ENCODE measurements around the gene NUDT3. TPM values are rescaled to one million over a fixed set of nuclear protein-coding genes. Genes with fewer than 3 reads are reported as not detected.
"Not testable (repeated sequence)": the region's sequence is repeated elsewhere in the genome, so short reads cannot be mapped to it uniquely, and the experiment has no call there.

Gene NUDT3
- total and polyA plus RNA-seq, 7 donors: 10.6 to 70.5 (median 33.3) TPM

DNA sequence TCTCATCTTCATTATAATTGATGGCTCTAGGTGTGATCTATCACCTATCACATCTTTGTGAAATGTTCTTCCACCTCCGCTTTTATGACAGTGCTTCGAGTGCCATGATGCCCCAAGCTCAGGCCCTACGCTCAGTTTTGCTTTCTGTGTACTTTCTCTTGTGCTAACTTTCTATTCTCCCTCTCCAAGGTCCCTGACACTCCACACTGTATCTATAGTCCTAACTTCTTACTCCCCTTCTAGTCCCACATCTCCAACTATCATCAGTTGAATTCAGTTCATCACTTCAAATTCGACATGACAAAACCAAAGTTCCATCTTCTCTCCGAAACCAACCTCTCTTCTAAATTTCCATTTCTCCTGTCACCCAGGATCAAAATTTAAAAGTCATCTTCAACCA lies 16.6 kb downstream of the NUDT3 start:
- WGBS, 3 donors: 92 to 94% (median 94%) methylated on average over 5 of the region's 5 CpGs

DNA sequence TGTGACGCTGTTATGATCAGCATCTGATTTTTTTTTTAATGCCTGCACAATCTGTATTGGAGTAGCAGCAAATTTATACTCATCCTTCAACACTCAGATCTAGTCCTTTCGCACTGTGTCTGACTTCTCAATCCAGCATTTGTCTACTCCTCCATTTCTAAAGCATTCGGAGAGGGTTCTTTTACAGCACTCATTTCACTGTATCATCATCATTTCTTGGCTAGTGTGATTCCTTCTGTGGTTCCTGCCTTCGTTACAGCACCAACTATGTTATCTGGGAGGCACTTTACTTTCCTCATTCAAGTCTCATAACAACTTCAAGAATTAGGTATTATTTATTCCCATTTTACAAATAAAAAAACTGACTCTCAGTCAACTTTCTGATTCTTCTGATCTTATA lies 18.0 kb downstream of the NUDT3 start:
- intact Hi-C loops (cut with DNase I): no loop called here
- WGBS, 3 donors: 42 to 66% (median 43%) methylated on average over 4 of the region's 4 CpGs

More for the DNA sequence above, 16.6 kb downstream of the NUDT3 start:
- H3K4me1 ChIP-seq: peaks cover 41% of the 10 kb centered on the region
- peaks cover 0 to 4% of the 10 kb centered on the region in 2 donors for H3K36me3 ChIP-seq (ENCODE audit: insufficient read depth in 1 of 2, low read depth in 1 of 2)
- TF ChIP-seq, protein P1, sequence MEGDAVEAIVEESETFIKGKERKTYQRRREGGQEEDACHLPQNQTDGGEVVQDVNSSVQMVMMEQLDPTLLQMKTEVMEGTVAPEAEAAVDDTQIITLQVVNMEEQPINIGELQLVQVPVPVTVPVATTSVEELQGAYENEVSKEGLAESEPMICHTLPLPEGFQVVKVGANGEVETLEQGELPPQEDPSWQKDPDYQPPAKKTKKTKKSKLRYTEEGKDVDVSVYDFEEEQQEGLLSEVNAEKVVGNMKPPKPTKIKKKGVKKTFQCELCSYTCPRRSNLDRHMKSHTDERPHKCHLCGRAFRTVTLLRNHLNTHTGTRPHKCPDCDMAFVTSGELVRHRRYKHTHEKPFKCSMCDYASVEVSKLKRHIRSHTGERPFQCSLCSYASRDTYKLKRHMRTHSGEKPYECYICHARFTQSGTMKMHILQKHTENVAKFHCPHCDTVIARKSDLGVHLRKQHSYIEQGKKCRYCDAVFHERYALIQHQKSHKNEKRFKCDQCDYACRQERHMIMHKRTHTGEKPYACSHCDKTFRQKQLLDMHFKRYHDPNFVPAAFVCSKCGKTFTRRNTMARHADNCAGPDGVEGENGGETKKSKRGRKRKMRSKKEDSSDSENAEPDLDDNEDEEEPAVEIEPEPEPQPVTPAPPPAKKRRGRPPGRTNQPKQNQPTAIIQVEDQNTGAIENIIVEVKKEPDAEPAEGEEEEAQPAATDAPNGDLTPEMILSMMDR (IDR thresholded peaks at IDR 0.05): no peak
- peak overlapping the region; percentile 62 for H3K27ac ChIP-seq
- no peaks in the 10 kb centered on the region for H3K9me3 ChIP-seq
- intact Hi-C loops (cut with DNase I): no loop called here
- H3K4me3 ChIP-seq: no peak overlapping the region
- no peaks in the 10 kb centered on the region for H3K27me3 ChIP-seq (ENCODE audit: insufficient read depth in 3 of 3, low read length in 2 of 3)
- ATAC-seq (no peak), DNase-seq (no peak)

DNA sequence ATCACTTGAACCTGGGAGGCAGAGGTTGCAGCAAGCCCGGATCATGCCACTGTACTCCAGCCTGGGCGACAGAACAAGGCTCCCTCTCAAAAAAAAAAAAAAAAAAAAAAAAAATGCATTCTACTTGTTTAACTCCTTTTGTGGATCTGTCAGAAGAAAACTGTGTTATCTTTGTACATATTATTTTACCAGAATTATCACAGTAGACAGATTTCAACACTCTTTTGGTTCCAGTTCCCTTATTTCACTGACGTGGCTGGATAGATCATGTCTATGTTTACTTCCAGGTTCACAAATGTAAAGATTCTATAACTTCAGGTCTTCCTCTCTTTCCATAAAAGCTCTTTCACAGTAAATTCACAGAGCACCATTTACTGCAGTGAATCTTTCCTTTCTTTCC lies 18.4 kb downstream of the NUDT3 start:
- WGBS, 3 donors: 55 to 83% (median 63%) methylated on average over 3 of the region's 3 CpGs
- Histone ChIP-seq H3K27ac (peak overlapping the region; percentile 62), H3K36me3 (ENCODE audit: insufficient read depth in 1 of 2, low read depth in 1 of 2) (peaks cover 0 to under 1% of the 10 kb centered on the region in 2 donors), H3K27me3 (ENCODE audit: insufficient read depth in 3 of 3, low read length in 2 of 3) (no peaks in the 10 kb centered on the region), H3K4me1 (peaks cover 47% of the 10 kb centered on the region), H3K9me3 (no peaks in the 10 kb centered on the region), H3K4me3 (no peak overlapping the region)
- ATAC-seq (peak in 1 of 4 donors; percentile 12), DNase-seq (no peak)
- intact Hi-C loops (cut with DNase I): no loop called here
- TF ChIP-seq, protein P1 (IDR thresholded peaks at IDR 0.05): no peak

More for the DNA sequence above, 18.0 kb downstream of the NUDT3 start:
- DNase-seq: no peak
- no peaks in the 10 kb centered on the region for H3K27me3 ChIP-seq (ENCODE audit: insufficient read depth in 3 of 3, low read length in 2 of 3)
- H3K4me3 ChIP-seq: no peak overlapping the region
- peak in 2 of 4 donors; percentile 31 to 54 for ATAC-seq
- H3K4me1 ChIP-seq: peaks cover 47% of the 10 kb centered on the region
- TF ChIP-seq, protein P1 (IDR thresholded peaks at IDR 0.05): no peak
- peaks cover 0 to 4% of the 10 kb centered on the region in 2 donors for H3K36me3 ChIP-seq (ENCODE audit: insufficient read depth in 1 of 2, low read depth in 1 of 2)
- H3K9me3 ChIP-seq: no peaks in the 10 kb centered on the region
- peak overlapping the region; percentile 62 for H3K27ac ChIP-seq

DNA sequence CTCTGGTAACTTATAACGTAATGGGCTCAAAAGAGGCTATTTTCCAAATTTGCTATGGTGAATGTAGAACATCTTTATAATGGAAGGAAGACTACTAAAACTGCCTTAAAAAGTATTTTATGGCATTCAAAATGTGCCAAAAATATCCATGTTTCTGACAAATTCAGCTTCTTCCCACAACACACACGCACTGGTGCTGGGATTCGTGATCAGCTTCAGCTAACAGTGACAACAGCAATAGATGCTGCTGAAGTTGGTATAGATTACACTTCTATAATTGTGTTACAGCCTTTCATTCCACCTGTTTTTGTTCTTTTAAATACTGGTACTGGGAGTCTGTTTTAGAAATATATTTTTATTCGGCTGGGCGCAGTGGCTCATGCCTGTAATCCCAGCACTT lies 19.0 kb downstream of the NUDT3 start:
- peak overlapping the region; percentile 62 for H3K27ac ChIP-seq
- DNase-seq (no peak), ATAC-seq (peak in 1 of 4 donors; percentile 10)
- TF ChIP-seq, protein P1 (IDR thresholded peaks at IDR 0.05): no peak
- peaks cover 44% of the 10 kb centered on the region for H3K4me1 ChIP-seq
- no peak overlapping the region for H3K4me3 ChIP-seq
- no peaks in the 10 kb centered on the region for H3K9me3 ChIP-seq
- no peaks in the 10 kb centered on the region for H3K27me3 ChIP-seq (ENCODE audit: insufficient read depth in 3 of 3, low read length in 2 of 3)
- WGBS, 3 donors: 45 to 71% (median 57%) methylated on average over 5 of the region's 5 CpGs
- intact Hi-C loops (cut with DNase I): no loop called here
- no peaks in the 10 kb centered on the region for H3K36me3 ChIP-seq (ENCODE audit: insufficient read depth in 1 of 2, low read depth in 1 of 2)

DNA sequence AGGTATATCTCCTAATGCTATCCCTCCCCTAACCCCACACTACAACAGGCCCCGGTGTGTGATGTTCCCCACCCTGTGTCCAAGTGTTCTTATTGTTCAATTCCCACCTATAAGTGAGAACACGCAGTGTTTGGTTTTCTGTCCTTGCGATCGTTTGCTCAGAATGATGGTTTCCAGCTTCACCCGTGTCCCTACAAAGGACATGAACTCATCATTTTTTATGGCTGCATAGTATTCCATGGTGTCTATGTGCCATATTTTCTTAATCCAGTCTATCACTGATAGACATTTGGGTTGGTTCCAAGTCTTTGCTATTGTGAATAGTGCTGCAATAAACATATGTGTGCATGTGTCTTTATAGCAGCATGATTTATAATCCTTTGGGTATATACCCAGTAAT lies 20.6 kb downstream of the NUDT3 start:
- H3K4me1 ChIP-seq: peaks cover 39% of the 10 kb centered on the region
- H3K27ac ChIP-seq; intact Hi-C loops (cut with DNase I); DNase-seq; ATAC-seq; H3K27me3 ChIP-seq (ENCODE audit: insufficient read depth in 3 of 3, low read length in 2 of 3); H3K9me3 ChIP-seq; H3K36me3 ChIP-seq (ENCODE audit: insufficient read depth in 1 of 2, low read depth in 1 of 2); H3K4me3 ChIP-seq: not testable (repeated sequence)
- 95 to 98% (median 95%) methylated on average over 3 to 5 of the region's 5 CpGs for WGBS, 3 donors

Data from psoas muscle (tissue), 8 donors.